Activated B cell treated with CpG ODN at 0.5 μM for 24 hours (primary cell): ENCODE data around the gene XPC. TPM values are rescaled to one million over a fixed set of nuclear protein-coding genes. Genes with fewer than 3 reads are reported as not detected.
"Not testable (repeated sequence)": the region's sequence is repeated elsewhere in the genome, so short reads cannot be mapped to it uniquely, and the experiment has no call there.

ENCODE experiments used
- ATAC-seq: fragments of 200-7000 bp; cut with Tn5 transposase; one replicate; pipeline ENCODE4 v1.10.0; 2021; ENCODE audit warnings: low read depth, mild to moderate bottlenecking, moderate library complexity
- CTCF ChIA-PET: fragments of 350-600 bp; sonication (Branson Sonifier 250); formaldehyde crosslinking; loops from one replicate; lab custom pipeline; 2021; ENCODE audit warnings: antibody characterized with exemption; lab: Charles Lee
- POLR2A ChIA-PET: fragments of 350-600 bp; sonication (Branson Sonifier 250); formaldehyde crosslinking; loops from one replicate; lab custom pipeline; 2021; ENCODE audit warnings: antibody characterized with exemption; lab: Charles Lee
- DNase-seq: peaks from one replicate; pipeline ENCODE4 v3.0.0; 2022
- H3K27ac Mint-ChIP-seq: one replicate; pipeline ENCODE4 v1.8.0; 2020; ENCODE audit warnings: mixed read lengths
- H3K27me3 Mint-ChIP-seq: one replicate; pipeline ENCODE4 v1.8.0; 2021; ENCODE audit warnings: mixed read lengths
- H3K36me3 Mint-ChIP-seq: one replicate; pipeline ENCODE4 v1.8.0; 2021; ENCODE audit warnings: low read depth, mixed read lengths
- H3K4me1 Mint-ChIP-seq: one replicate; pipeline ENCODE4 v1.8.0; 2021; ENCODE audit warnings: mixed read lengths
- H3K4me3 Mint-ChIP-seq: one replicate; pipeline ENCODE4 v1.8.0; 2020; ENCODE audit warnings: mild to moderate bottlenecking, mixed read lengths
- H3K9me3 Mint-ChIP-seq: one replicate; pipeline ENCODE4 v1.8.0; 2020; ENCODE audit warnings: mixed read lengths
- intact Hi-C: fragments of 100-400 bp; cut with micrococcal nuclease; formaldehyde crosslinking; loops from one replicate; pipeline ENCODE4 v1.15.1; 2024
- total RNA-seq: library from RNA; stranded (reverse); gene quantifications from 2 replicates; pipeline ENCODE4 v1.2.3, GENCODE V29; 2022
- TF ChIP-seq, protein P1 (sequence below): fragments of 200-600 bp; IDR thresholded peaks from one replicate; pipeline ENCODE4 v1.8.0; 2022; ENCODE audit warnings: antibody characterized with exemption, mild to moderate bottlenecking

Gene XPC
- 35.4 and 35.6 TPM in 2 replicates for total RNA-seq

DNA sequence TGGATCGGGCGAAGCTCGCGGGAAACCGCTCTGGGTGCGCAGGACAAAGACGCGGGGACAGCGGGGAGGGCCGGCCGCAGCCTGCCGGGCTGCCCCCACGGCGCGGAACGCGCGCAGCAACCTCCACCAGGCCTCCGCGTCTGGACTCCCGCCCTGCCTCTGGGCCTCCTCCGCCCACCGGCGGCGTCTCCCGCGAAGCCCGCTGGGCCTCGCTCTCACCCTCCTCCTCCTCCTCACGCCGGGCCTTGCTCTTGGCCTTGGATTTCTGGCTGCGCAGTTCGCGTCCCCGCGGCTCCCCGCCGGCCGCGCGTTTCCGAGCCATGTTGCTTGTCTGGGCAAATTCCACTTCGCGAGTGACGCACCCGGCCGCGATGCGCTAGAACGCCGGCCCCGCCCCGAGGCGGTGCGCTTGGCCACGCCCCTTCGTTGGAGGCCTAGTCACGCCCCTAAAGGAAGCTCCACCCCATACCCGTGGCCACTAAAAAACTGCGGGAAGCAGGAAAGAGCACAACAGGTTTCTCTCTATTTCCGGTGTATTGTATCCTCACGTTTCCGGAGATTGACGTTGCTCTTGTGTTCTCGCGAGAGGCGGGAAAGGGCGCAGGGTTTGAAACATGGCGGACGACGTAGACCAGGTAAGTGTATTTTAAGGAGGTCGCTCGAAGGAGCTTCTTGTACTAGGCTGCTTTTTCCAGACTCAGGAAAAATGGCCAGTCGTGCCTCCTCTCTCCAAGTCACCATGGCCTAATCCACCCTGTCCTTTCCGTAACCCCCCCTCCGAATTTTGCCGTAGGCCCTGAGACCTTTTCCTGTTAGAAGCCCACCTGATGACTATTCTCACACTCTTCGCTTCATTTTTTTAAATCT is at the start of gene XPC, which contains the start of gene LSM3:
XPC (minus strand) TSS at position 355 of the 867 bp plus-strand sequence; CDS start at position 322, 33 bp downstream.
LSM3 (plus strand) TSS at position 571 of the 867 bp plus-strand sequence; CDS start at position 615, 44 bp downstream.
- intact Hi-C loops = loop anchor here (1.0 to 10.0 kb wide), 11 partner anchors 34 to 1696 kb away; partner anchors contain the start of genes CCDC174, CHCHD4, MKRN2 and MRPS25
- Mint-ChIP-seq H3K27ac (peak within 1 kb of the TSS; percentile 98), H3K36me3 (peaks cover 32% of the 10 kb centered on the region), H3K27me3 (no peaks in the 10 kb centered on the region), H3K4me1 (peaks cover 63% of the 10 kb centered on the region), H3K4me3 (peak within 1 kb of the TSS; percentile 97), H3K9me3 (no peaks in the 10 kb centered on the region)
- TF ChIP-seq, protein P1, sequence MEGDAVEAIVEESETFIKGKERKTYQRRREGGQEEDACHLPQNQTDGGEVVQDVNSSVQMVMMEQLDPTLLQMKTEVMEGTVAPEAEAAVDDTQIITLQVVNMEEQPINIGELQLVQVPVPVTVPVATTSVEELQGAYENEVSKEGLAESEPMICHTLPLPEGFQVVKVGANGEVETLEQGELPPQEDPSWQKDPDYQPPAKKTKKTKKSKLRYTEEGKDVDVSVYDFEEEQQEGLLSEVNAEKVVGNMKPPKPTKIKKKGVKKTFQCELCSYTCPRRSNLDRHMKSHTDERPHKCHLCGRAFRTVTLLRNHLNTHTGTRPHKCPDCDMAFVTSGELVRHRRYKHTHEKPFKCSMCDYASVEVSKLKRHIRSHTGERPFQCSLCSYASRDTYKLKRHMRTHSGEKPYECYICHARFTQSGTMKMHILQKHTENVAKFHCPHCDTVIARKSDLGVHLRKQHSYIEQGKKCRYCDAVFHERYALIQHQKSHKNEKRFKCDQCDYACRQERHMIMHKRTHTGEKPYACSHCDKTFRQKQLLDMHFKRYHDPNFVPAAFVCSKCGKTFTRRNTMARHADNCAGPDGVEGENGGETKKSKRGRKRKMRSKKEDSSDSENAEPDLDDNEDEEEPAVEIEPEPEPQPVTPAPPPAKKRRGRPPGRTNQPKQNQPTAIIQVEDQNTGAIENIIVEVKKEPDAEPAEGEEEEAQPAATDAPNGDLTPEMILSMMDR = no peak
- ATAC-seq = peak; percentile 96
- DNase-seq = peak; percentile 98
- POLR2A ChIA-PET = interaction anchor here (0.6 to 3.4 kb wide), 17 partner anchors 10 to 921 kb away, joined by 3 to 61 read pairs (median 4); partner anchors contain the start of genes CCDC174, CHCHD4, RBSN and SLC6A6
- CTCF ChIA-PET = interaction anchor here (1.1 to 1.9 kb wide), 4 partner anchors 25 to 282 kb away, joined by 3 to 7 read pairs (median 4); partner anchors contain the start of genes CHCHD4 and TMEM43

DNA sequence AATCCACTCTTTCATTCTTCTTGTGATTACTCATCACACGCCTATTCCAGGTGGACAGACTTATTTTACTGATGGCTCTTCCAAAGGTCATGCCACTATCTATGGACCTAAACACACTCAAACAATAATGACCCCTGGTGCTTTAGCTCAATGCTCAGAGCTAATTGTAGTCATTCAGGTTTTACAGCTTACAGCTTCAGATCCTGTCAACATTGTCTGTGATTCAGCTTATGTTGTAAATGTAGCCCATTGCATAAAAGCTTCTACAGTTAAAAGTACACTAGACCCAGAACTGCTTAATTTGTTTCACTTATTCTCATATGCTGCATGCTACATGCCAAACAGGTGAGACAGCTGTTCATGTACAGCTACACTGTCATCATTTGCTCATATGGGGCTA is 49.5 kb upstream of the XPC start:
- Mint-ChIP-seq H3K27me3 (peaks cover 23% of the 10 kb centered on the region), H3K4me1 (peaks cover 17% of the 10 kb centered on the region), H3K36me3 (no peaks in the 10 kb centered on the region), H3K27ac (no peak overlapping the region), H3K9me3 (no peaks in the 10 kb centered on the region), H3K4me3 (no peak overlapping the region)
- CTCF ChIA-PET = no interaction called here
- TF ChIP-seq, protein P1 = no peak
- ATAC-seq (no peak), DNase-seq (no peak)
- POLR2A ChIA-PET = no interaction called here
- intact Hi-C loops = no loop called here

DNA sequence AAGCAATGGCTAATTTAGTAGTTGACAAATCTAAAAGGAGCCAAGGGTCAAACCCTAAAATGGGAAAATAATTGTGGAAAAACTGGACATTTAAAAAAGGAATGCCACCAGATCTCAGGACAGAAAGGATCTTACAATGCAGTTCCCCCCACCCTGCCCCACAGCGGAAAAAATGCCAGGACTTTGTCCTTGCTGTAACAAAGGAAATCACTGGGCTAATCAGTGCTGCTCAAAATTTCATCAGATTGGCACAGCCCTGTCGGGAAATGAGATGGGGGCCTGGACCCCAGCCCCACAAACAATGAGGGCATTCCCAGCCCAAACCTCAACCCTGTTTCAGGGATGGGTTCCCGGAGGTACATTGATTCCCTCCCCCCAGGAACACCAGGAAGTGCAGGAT is 48.0 kb upstream of the XPC start:
- H3K27ac Mint-ChIP-seq, ATAC-seq, POLR2A ChIA-PET, H3K9me3 Mint-ChIP-seq, CTCF ChIA-PET, DNase-seq, intact Hi-C loops, H3K4me3 Mint-ChIP-seq, H3K36me3 Mint-ChIP-seq: not testable (repeated sequence)
- H3K4me1 Mint-ChIP-seq = peaks cover 16% of the 10 kb centered on the region
- H3K27me3 Mint-ChIP-seq = peaks cover 15% of the 10 kb centered on the region

DNA sequence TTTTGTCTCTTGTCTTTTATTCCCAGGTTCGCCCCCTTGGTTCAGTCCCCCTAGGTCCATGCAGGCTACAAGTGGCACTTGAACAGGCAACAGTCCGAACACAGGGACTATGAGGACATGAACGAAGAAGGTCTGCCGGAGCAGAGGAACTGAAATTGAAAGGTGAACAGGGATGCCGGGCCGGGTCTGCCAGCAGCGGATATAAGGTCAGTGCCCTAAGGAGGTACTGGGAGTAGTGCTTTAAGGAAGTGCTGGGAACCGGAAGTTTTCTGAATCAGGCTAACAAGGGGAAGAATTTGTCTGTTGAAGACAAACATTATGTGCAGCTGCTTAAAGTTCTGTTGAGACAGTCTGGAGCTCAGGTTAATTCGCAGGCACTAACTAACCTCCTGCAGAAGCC is 47.0 kb upstream of the XPC start:
- DNase-seq (no peak), ATAC-seq (no peak)
- Mint-ChIP-seq H3K36me3 (peaks cover 2% of the 10 kb centered on the region), H3K9me3 (peaks cover 14% of the 10 kb centered on the region), H3K4me3 (peak overlapping the region; percentile 29), H3K4me1 (peaks cover 16% of the 10 kb centered on the region), H3K27me3 (peaks cover 10% of the 10 kb centered on the region), H3K27ac (peak overlapping the region; percentile 0)
- ChIA-PET POLR2A (no interaction called here), CTCF (no interaction called here)
- intact Hi-C loops = no loop called here
- TF ChIP-seq, protein P1 = no peak

DNA sequence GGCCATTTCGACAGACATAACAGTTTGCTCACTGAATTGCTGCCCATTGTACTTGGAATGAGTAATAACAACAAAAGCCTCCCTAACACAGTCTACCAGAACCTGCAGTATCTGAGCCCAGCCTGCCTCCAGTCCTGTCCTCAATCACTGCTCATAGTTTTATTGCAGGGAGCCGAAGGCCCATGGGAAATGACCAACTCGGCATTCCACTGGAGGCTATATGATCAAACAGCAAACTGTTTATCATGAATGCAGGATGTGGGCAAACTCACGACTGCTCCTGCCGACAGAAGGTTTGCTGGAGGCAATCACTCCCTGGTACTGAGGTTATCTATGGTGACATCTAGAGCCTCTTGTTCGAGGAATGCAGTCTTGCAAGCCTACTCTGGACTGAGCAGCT is 46.5 kb upstream of the XPC start:
- POLR2A ChIA-PET = no interaction called here
- H3K27ac Mint-ChIP-seq = no peak overlapping the region
- H3K4me1 Mint-ChIP-seq = peaks cover 16% of the 10 kb centered on the region
- CTCF ChIA-PET = no interaction called here
- DNase-seq = no peak
- TF ChIP-seq, protein P1 = no peak
- intact Hi-C loops = no loop called here
- no peak overlapping the region for H3K4me3 Mint-ChIP-seq
- ATAC-seq = no peak
- peaks cover 10% of the 10 kb centered on the region for H3K27me3 Mint-ChIP-seq
- H3K9me3 Mint-ChIP-seq = peaks cover 15% of the 10 kb centered on the region
- peaks cover 2% of the 10 kb centered on the region for H3K36me3 Mint-ChIP-seq
